ENCODE measurements around the gene ABHD5.

GRCh38 chr3:43773273-43774094 is 82.7 kb downstream of the ABHD5 start:
- no peak for TF ChIP-seq POLR2A (IDR thresholded peaks at IDR 0.05)
- TF ChIP-seq CTCF (IDR thresholded peaks at IDR 0.05): no peak

Data from stomach (tissue), 4 donors.